ENCODE data around the gene KRT80.

The KRT80 gene

GRCh38 chr12:52228366-52228765 lies 36.6 kb upstream of the KRT80 start:
- DNase-seq = peak; percentile 25

DNA sequence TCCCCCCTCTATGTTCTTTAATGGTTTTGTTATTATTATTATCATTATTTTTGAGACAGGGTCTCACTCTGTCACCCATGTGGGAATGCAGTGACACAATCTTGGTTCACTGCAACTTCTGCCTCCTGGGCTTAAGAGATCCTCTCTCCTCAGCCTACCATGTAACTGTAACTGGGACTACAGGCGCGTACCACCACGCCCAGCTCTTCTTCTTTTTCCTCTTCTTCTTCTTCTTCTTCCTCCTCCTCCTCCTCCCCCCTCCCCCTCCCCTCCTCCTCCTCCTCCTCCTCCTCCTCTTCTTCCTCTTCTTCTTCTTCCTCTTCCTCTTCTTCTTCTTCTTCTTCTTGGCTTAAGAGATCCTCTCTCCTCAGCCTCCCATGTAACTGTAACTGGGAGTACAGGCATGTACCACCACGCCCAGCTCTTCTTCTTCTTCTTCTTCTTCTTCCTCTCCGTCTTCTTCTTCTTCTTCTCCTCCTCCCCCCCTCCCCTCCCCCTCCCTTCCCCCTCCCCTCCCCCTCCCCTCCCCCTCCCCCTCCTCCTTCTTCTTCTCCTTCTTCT lies 35.9 kb upstream of the KRT80 start:
- no peak for DNase-seq

DNA sequence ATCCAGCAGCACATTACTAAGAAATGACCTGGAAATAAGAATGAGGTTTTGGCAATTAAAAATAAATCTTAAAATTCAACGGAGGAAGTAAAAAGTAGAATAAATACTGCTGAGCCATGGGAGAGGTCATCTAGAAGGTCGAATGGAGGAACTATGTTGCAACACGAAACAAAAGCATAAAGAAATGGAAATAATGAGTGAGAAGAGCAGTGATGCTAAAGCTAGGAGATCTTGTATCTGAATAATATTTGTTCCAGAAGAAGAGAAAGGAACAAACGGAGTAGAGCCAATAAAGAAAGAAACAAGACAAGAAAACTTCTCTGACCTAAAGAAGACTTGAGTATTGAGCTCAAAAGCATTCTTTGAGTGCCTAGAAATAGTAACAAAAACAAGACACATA lies 34.6 kb upstream of the KRT80 start:
- no peak for DNase-seq

GRCh38 chr12:52225752-52226151 lies 33.9 kb upstream of the KRT80 start:
- DNase-seq = no peak

DNA sequence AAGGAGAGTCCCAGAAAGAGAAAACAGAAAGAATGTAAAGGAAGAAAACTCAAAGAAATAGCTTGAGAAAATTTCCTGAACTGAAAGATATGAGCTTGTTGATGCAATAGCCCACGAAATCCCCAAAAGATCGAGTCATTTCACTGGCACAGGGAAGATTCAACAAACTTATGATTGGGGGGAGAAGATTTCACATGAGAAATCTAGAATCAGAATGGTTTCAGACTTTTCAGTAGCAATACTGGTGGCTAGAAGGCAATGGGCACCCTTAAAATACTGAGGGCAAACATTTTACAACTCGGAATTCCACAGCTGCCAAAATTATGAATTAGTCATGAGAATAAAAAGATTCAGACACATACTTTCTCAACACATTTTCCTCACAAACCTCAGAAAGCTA lies 32.3 kb upstream of the KRT80 start:
- DNase-seq = no peak

DNA sequence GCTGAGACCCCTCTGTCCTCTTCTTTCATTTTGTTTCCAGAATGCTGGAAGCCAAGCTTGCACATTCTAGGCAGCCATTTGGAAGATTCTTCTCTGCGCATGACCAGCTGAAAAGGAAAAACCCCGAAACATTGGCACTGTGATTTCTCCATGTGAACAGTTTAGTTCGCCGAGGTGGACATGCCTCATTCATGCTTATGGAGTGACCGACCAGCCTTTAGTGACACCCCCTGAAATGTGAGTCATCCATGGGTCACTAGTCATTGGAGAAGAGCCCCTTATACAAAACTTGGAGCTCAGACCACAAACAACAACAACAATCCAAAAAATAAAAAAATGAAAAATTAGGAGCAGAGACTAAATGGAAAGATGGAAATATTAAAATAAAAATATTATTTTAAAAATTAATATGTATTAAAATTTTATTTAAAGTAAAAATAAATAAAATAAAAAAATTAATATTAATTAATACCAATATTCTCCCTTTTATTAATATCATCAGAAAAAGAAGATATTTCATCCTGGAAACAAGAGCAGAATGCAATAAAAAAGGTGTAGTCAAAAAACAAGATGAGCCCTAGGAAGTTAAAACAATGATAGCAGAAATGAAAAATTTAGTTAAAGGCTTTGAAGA lies 31.7 kb upstream of the KRT80 start:
- DNase-seq = no peak

DNA sequence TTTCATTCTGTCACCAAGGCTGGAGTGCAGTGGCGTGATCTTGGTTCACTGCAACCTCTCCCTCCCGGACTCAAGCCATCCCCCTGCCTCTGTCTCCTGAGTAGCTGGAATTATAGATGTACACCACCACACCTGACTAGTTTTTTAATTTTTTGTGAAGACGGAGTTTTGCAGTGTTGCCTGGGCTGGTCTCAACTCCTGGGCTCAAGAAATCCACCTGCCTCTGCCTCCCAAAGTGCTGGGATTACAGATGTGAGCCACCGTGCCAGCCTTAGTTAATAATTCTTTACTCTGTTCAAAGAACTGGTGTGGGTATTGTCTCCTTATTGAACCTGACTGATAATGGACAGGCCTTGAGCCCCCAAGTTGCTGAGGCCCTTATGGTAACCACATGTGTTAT lies 30.9 kb upstream of the KRT80 start:
- DNase-seq = no peak

- DNase-seq = no peak
These were observed 30.2 kb upstream of the KRT80 start for GRCh38 chr12:52221912-52222457.

DNA sequence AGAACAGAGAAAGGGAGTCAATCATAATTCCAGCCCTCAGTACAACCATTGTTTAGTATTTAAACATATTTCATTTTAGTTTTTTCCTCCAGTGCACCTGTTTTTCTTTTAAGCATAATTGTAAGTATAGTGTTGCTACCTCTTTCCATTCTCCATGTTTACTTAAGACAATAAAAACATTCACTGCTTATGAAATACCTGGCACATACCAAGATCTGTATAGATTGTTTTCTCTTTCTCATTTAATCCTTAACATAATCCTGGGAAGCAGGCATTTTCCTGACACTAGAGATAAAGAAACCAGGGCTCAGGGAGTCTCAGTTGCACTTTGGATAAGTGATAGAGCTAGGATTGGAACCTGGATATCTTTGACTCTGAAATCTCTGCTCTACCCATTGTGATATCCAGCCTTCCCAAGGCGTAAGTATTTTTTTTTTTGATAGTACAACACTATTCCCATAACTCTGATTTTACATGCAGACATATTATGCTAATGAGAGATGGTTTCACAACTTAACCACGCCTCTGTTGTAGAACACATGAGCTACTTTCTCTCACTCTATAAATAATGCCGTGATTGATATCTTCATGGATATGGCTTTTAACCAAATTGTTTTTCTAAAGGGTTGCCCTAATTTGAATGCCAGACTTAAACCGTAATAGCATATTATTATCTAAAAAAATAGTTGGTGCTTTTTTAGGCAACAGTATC lies 29.4 kb upstream of the KRT80 start:
- no peak for DNase-seq

GRCh38 chr12:52220477-52220876 lies 28.7 kb upstream of the KRT80 start:
- DNase-seq = no peak

- DNase-seq = no peak
These were observed 26.2 kb upstream of the KRT80 start for GRCh38 chr12:52218001-52218400.

GRCh38 chr12:52217223-52217622 lies 25.4 kb upstream of the KRT80 start:
- DNase-seq = no peak

- DNase-seq = no peak
These were observed 25.0 kb upstream of the KRT80 start for GRCh38 chr12:52216807-52217206.

GRCh38 chr12:52216100-52216499 lies 24.3 kb upstream of the KRT80 start:
- DNase-seq = no peak

DNA sequence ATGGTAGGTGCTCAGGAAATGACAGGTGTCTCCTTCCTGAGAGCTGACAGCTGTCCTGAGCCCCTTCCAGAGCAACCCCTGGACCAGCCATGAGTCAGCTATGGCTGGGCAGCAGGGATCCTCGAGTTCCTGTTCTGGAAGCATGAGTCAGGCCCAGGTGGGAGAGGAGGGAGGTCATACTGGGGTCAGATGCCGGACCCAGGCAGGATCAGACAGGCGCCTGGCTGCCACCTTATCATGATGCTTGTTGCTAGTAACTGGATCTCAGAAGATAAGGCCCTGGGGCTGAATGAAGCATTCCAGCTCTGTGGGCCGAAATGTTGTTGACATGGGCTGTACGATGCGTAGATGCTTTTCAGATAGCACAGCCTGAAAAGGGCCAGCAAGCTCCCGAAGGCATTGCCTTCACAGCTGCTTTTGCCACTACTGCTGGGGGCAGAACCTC lies 23.8 kb upstream of the KRT80 start:
- no peak for DNase-seq

- DNase-seq = no peak
These were observed 22.6 kb upstream of the KRT80 start for GRCh38 chr12:52214421-52214802.

- no peak for DNase-seq
These were observed 22.0 kb upstream of the KRT80 start for GRCh38 chr12:52213564-52214420.

DNA sequence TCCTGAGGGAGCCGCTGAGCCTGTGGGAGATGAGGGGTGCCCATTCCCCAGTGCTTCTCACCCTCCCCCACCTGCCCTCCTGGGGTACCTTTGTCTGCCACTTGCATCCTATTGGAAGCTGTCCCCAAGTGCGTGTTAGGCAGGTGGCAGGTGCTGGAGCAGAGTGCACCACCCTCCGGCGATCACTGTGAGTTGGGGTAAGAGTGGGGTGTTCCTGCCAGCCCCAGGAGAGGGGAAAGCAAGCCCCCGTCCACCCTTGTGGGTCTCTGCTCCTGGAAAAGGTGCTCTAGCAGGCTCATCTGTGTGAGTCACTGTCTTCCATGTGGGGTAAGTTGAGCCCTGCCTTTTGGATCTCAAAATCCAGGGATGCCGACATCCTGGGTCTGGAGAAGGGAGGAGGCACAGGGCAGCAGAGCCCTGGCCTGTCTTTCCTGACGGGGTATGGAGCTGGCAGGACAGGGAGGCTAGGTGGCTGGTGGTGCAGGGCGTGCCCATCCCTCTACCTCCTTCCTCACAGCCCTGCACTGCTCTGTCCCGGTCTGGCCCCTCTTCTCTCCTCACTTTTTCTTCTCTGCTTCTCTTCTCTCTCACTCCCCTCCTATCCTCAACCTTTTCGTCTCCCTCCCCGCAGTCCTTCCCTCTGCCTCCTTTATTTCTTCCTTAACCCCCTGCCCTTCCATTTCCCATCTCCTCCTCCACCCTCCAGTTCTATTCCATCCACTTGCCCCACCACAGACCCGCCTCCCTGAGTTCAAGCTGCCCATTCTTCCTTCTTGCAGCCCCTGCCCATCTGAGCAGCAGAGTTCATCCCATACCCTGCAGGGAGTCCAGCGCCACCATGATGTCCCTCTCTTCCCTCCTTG lies 21.1 kb upstream of the KRT80 start:
- no peak for DNase-seq

- DNase-seq = no peak
These were observed 20.1 kb upstream of the KRT80 start for GRCh38 chr12:52211716-52212585.

GRCh38 chr12:52210925-52211650 lies 19.3 kb upstream of the KRT80 start:
- DNase-seq = no peak

Data from NCI-H1417 treated with DMSO at 0.1 percent for 48 hours (cell line).